Stimulated activated naive CD8-positive, alpha-beta T cell treated with anti-CD3 and anti-CD28 coated beads, Interleukin-15, amount 100 ng/mL, for 72 hours (primary cell): ENCODE results near the gene PI4K2B.
A peak's percentile ranks its signal among the peaks of the same experiment; 100 is the strongest.
"Not testable (repeated sequence)": the region's sequence is repeated elsewhere in the genome, so short reads cannot be mapped to it uniquely, and the experiment has no call there.

ENCODE experiments used
- ATAC-seq: fragments of 150-1000 bp; cut with Tn5 transposase; 2 replicates; pipeline ENCODE4 v1.10.0; 2021; ENCODE audit warnings: mild to moderate bottlenecking, moderate library complexity
- DNase-seq, 2 donors: peaks; one replicate each; pipeline ENCODE4 v3.0.0; 2021 to 2022
- H3K27ac Mint-ChIP-seq, 2 donors: one replicate each; pipeline ENCODE4 v1.8.0; 2022; ENCODE audit warnings: mild to moderate bottlenecking in 2 of 2, mixed read lengths in 2 of 2, moderate library complexity in 2 of 2
- H3K27me3 Mint-ChIP-seq: one replicate; pipeline ENCODE4 v1.8.0; 2022; ENCODE audit warnings: mixed read lengths
- H3K4me1 Mint-ChIP-seq: one replicate; pipeline ENCODE4 v1.8.0; 2022; ENCODE audit warnings: mild to moderate bottlenecking, mixed read lengths
- H3K4me3 Mint-ChIP-seq, 2 donors: one replicate each; pipeline ENCODE4 v1.8.0; 2022; ENCODE audit warnings: mild to moderate bottlenecking in 2 of 2, mixed read lengths in 2 of 2, moderate library complexity in 1 of 2
- H3K9me3 Mint-ChIP-seq, 2 donors: one replicate each; pipeline ENCODE4 v1.8.0; 2022; ENCODE audit warnings: mixed read lengths in 2 of 2

Gene PI4K2B

GRCh38 chr4:25234390-25235370 is 847 bp downstream of the PI4K2B start:
- H3K27ac Mint-ChIP-seq = peak overlapping the region; percentile 93 to 97
- peak; percentile 83 for ATAC-seq

GRCh38 chr4:25235401-25235800 is 1.6 kb downstream of the PI4K2B start:
- H3K4me3 Mint-ChIP-seq = peak overlapping the region; percentile 94 to 95
- H3K27ac Mint-ChIP-seq = peak overlapping the region; percentile 93 to 97
- ATAC-seq (no peak), DNase-seq (no peak)
- H3K27me3 Mint-ChIP-seq = no peaks in the 10 kb centered on the region
- H3K4me1 Mint-ChIP-seq = peaks cover 53% of the 10 kb centered on the region
- peaks cover 19 to 26% of the 10 kb centered on the region in 2 donors for H3K9me3 Mint-ChIP-seq

More at GRCh38 chr4:25234390-25235370, 847 bp downstream of the PI4K2B start:
- Mint-ChIP-seq H3K4me3 (peak overlapping the region; percentile 94 to 95), H3K4me1 (peaks cover 46% of the 10 kb centered on the region), H3K9me3 (peaks cover 19 to 26% of the 10 kb centered on the region in 2 donors), H3K27me3 (no peaks in the 10 kb centered on the region)
- DNase-seq = peak; percentile 60 to 71

- H3K9me3 Mint-ChIP-seq = peaks cover 19 to 24% of the 10 kb centered on the region in 2 donors
- not testable (repeated sequence) for DNase-seq, ATAC-seq, H3K27me3 Mint-ChIP-seq
- H3K4me1 Mint-ChIP-seq = peaks cover 60% of the 10 kb centered on the region
- peak overlapping the region in 1 of 2 donors; percentile 64 for H3K27ac Mint-ChIP-seq
- peak overlapping the region; percentile 94 to 95 for H3K4me3 Mint-ChIP-seq
Observed at GRCh38 chr4:25236030-25236429, 2.2 kb downstream of the PI4K2B start.

- peak overlapping the region in 1 of 2 donors; percentile 68 for H3K27ac Mint-ChIP-seq
- H3K4me1 Mint-ChIP-seq = peaks cover 61% of the 10 kb centered on the region
- DNase-seq (no peak), ATAC-seq (no peak)
- H3K27me3 Mint-ChIP-seq = no peaks in the 10 kb centered on the region
- H3K4me3 Mint-ChIP-seq = peak overlapping the region; percentile 9 to 40
- H3K9me3 Mint-ChIP-seq = peaks cover 14 to 17% of the 10 kb centered on the region in 2 donors
Observed at GRCh38 chr4:25236971-25237370, 3.1 kb downstream of the PI4K2B start.

DNA sequence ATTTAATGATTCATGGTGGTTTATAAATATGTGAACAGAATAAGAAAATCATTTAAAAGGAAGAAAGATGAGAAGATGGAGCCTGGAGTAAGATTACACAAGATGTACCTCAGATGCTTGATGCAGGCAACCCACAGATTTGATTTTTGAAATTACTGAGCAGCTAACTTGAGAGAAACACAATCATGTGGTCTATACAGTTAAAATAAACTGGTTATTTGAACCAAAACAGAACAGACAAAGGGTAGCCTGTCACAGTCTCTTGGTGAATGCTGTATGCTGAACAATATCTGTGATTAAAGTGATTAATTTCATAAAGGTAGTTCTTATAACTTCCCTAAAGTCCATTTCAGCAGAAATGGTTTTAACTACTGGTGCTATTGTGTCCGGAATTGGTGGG is 4.2 kb downstream of the PI4K2B start:
- Mint-ChIP-seq H3K27ac (peak overlapping the region in 1 of 2 donors; percentile 29), H3K4me1 (peaks cover 55% of the 10 kb centered on the region), H3K27me3 (no peaks in the 10 kb centered on the region), H3K9me3 (peaks cover 4 to 9% of the 10 kb centered on the region in 2 donors), H3K4me3 (peak overlapping the region; percentile 14 to 16)
- ATAC-seq (no peak), DNase-seq (no peak)

DNA sequence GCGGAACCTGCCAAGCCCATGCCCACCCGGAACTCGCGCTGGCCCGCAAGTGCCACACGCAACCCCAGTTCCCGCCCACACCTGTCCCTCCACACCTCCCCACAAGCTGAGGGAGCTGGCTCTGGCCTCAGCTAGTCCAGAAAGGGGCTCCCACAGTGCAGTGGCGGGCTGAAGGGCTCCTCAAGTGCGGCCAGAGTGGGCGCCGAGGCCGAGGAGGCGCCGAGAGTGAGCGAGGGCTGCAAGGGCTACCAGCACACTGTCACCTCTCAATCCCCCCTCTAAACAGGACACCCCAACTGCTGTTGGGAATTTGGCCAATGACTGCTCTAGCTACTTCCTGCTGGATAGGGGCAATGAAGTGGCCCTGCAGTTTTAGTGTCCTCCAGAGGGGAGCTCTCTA is 5.7 kb downstream of the PI4K2B start:
- H3K4me1 Mint-ChIP-seq = peaks cover 50% of the 10 kb centered on the region
- peaks cover 1 to 10% of the 10 kb centered on the region in 2 donors for H3K9me3 Mint-ChIP-seq
- peak overlapping the region in 1 of 2 donors; percentile 50 for H3K27ac Mint-ChIP-seq
- H3K27me3 Mint-ChIP-seq, DNase-seq, ATAC-seq: not testable (repeated sequence)
- peak overlapping the region; percentile 47 to 50 for H3K4me3 Mint-ChIP-seq

- Mint-ChIP-seq H3K27ac (peak overlapping the region; percentile 1 to 29), H3K4me3 (peak overlapping the region; percentile 47 to 50), H3K4me1 (peaks cover 42% of the 10 kb centered on the region), H3K9me3 (peaks cover 7 to 16% of the 10 kb centered on the region in 2 donors)
- H3K27me3 Mint-ChIP-seq = not testable (repeated sequence)
- DNase-seq (peak in 1 of 2 donors; percentile 22), ATAC-seq (peak; percentile 66)
Observed at GRCh38 chr4:25240754-25241210, 6.9 kb downstream of the PI4K2B start.

DNA sequence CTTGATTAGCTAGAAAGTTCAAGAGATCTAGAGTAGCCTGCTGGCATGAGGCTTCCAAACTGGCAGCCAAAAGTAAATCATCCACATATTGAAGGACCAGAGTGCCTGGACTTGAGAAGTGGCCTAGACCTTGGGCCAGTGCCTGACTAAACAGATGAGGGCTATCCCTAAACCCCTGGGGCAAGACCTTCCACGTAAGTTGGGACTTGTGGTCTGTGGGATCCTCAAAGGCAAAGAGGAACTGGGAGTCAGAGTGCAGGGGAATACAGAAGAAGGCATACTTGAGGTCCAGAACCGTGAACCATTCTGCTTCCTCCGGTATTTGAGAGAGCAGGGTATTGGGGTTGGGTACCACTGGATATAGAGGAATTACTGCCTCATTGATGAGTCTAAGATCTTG is 8.4 kb downstream of the PI4K2B start:
- Mint-ChIP-seq H3K4me1 (peaks cover 36% of the 10 kb centered on the region), H3K9me3 (peaks cover 7 to 16% of the 10 kb centered on the region in 2 donors)
- DNase-seq, H3K27me3 Mint-ChIP-seq, H3K27ac Mint-ChIP-seq, ATAC-seq, H3K4me3 Mint-ChIP-seq: not testable (repeated sequence)

- Mint-ChIP-seq H3K27me3 (no peaks in the 10 kb centered on the region), H3K4me3 (no peak overlapping the region), H3K9me3 (peaks cover 7 to 18% of the 10 kb centered on the region in 2 donors), H3K27ac (no peak overlapping the region), H3K4me1 (peaks cover 10% of the 10 kb centered on the region)
- DNase-seq (no peak), ATAC-seq (no peak)
Observed at GRCh38 chr4:25245181-25245580, 11.3 kb downstream of the PI4K2B start.

GRCh38 chr4:25246680-25247611 is 13.1 kb downstream of the PI4K2B start:
- Mint-ChIP-seq H3K9me3 (peaks cover 7 to 18% of the 10 kb centered on the region in 2 donors), H3K4me1 (peaks cover 16% of the 10 kb centered on the region), H3K4me3 (no peak overlapping the region), H3K27me3 (no peaks in the 10 kb centered on the region), H3K27ac (no peak overlapping the region)
- ATAC-seq (peak; percentile 31), DNase-seq (no peak)

GRCh38 chr4:25248875-25249274 is 15.0 kb downstream of the PI4K2B start:
- Mint-ChIP-seq H3K9me3 (peaks cover 7 to 17% of the 10 kb centered on the region in 2 donors), H3K4me1 (peaks cover 27% of the 10 kb centered on the region)
- not testable (repeated sequence) for H3K4me3 Mint-ChIP-seq, DNase-seq, ATAC-seq, H3K27me3 Mint-ChIP-seq, H3K27ac Mint-ChIP-seq

DNA sequence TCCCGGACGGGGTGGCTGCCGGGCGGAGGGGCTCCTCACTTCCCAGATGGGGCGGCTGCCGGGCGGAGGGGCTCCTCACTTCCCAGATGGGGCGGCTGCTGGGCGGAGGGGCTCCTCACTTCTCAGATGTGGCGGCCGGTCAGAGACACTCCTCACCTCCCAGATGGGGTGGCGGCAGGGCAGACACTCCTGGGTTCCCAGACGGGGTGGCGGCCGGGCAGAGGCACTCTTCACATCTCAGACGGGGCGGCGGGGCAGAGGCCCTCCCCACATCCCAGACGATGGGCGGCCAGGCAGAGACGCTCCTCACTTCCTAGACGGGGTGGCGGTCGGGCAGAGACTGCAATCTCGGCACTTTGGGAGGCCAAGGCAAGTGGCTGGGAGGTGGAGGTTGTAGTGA is 15.7 kb downstream of the PI4K2B start:
- H3K27me3 Mint-ChIP-seq, H3K27ac Mint-ChIP-seq, H3K4me3 Mint-ChIP-seq, DNase-seq: not testable (repeated sequence)
- ATAC-seq = peak; percentile 56
- Mint-ChIP-seq H3K4me1 (peaks cover 27% of the 10 kb centered on the region), H3K9me3 (peaks cover 6 to 12% of the 10 kb centered on the region in 2 donors)

DNA sequence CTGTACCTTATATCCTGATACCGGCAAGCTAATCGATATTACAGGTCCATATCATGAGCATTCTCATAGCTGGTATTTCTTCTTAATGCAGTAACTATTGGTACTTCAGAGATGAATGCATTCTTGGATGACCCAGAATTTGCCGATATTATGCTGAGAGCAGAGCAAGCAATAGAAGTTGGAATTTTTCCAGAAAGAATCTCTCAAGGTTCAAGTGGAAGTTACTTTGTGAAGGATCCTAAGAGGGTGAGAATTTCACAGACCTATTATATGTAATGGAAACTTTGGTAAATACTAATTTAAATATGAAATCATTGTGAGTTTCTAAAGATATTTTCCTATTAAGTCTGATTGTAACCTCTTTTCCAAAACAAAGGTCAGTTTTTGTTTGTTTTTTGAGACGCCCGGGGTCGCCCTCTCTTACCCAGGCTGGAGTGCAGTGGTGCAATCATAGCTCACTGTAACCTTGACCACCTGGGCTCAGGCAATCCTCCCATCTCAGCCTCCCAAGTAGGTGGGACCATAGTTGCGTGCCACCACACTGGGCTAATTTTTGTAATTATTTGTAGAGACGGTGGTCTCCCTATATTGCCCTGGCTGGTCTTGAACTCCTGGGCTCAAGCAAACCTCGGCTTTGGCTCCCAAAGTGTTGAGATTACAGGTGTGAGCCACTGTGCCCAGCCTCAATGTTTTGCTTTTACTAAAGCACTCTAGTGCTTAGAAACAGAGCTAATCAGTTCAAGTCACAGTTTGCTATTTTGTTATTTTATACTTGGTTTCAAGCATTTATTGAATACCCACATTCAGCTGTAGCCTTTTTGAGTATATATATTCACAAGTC is 18.6 kb downstream of the PI4K2B start:
- peaks cover 0 to 7% of the 10 kb centered on the region in 2 donors for H3K9me3 Mint-ChIP-seq
- ATAC-seq (no peak), DNase-seq (no peak)
- peaks cover 27% of the 10 kb centered on the region for H3K4me1 Mint-ChIP-seq
- no peak overlapping the region for H3K4me3 Mint-ChIP-seq
- no peaks in the 10 kb centered on the region for H3K27me3 Mint-ChIP-seq
- H3K27ac Mint-ChIP-seq = peak overlapping the region in 1 of 2 donors; percentile 66

GRCh38 chr4:25253071-25253445 is 19.2 kb downstream of the PI4K2B start:
- no peak for ATAC-seq
- no peak overlapping the region for H3K27ac Mint-ChIP-seq
- peaks cover 0 to 4% of the 10 kb centered on the region in 2 donors for H3K9me3 Mint-ChIP-seq
- no peaks in the 10 kb centered on the region for H3K27me3 Mint-ChIP-seq
- H3K4me1 Mint-ChIP-seq = peaks cover 27% of the 10 kb centered on the region
- no peak overlapping the region for H3K4me3 Mint-ChIP-seq
- DNase-seq = no peak
